Mesendoderm (in vitro differentiated cells): ENCODE measurements around the gene PHB1.
"Not testable (repeated sequence)": the region's sequence is repeated elsewhere in the genome, so short reads cannot be mapped to it uniquely, and the experiment has no call there.

ENCODE experiments used
- DNase-seq: peaks from one replicate; pipeline ENCODE4 v3.0.0; 2013
- H2AK5ac ChIP-seq: 2 replicates; pipeline ENCODE4 v1.6.1; 2013; ENCODE audit warnings: low read length, inconsistent platforms
- H2BK120ac ChIP-seq: 2 replicates; pipeline ENCODE4 v1.6.1; 2013; ENCODE audit warnings: low read depth, mild to moderate bottlenecking, low read length, moderate library complexity, mixed read lengths
- H2BK15ac ChIP-seq: replicated peaks from 2 replicates; pipeline ENCODE4 v1.6.1; 2013; ENCODE audit warnings: low read depth, mild to moderate bottlenecking, moderate library complexity
- H2BK5ac ChIP-seq: 2 replicates; pipeline ENCODE4 v1.6.1; 2013; ENCODE audit warnings: low read length, inconsistent platforms
- H3K18ac ChIP-seq: 2 replicates; pipeline ENCODE4 v1.6.1; 2013; ENCODE audit warnings: mild to moderate bottlenecking, low read length, mixed read lengths
- H3K23ac ChIP-seq: one replicate; pipeline ENCODE4 v1.6.1; 2013; ENCODE audit warnings: low read length
- H3K27ac ChIP-seq: 2 replicates; pipeline ENCODE4 v1.5.1; 2013; ENCODE audit warnings: low read depth, mild to moderate bottlenecking, inconsistent platforms, low read length, moderate library complexity
- H3K27me3 ChIP-seq: 2 replicates; pipeline ENCODE4 v1.6.1; 2013; ENCODE audit warnings: low read length, control low read depth, mild to moderate bottlenecking, inconsistent platforms; ENCODE audit not compliant: insufficient read depth, poor library complexity
- H3K36me3 ChIP-seq: 2 replicates; pipeline ENCODE4 v1.6.1; 2013; ENCODE audit warnings: low read length, inconsistent platforms; ENCODE audit not compliant: control insufficient read depth, insufficient read depth
- H3K4ac ChIP-seq: one replicate; pipeline ENCODE4 v1.6.1; 2013; ENCODE audit warnings: low read depth, mild to moderate bottlenecking, low read length, moderate library complexity
- H3K4me1 ChIP-seq: 2 replicates; pipeline ENCODE4 v1.6.1; 2013; ENCODE audit warnings: low read depth, low read length, inconsistent platforms; ENCODE audit not compliant: control insufficient read depth
- H3K4me2 ChIP-seq: 2 replicates; pipeline ENCODE4 v1.6.1; 2013; ENCODE audit warnings: low read length
- H3K4me3 ChIP-seq: 2 replicates; pipeline ENCODE4 v1.5.1; 2013; ENCODE audit warnings: mild to moderate bottlenecking, low read length
- H3K56ac ChIP-seq: one replicate; pipeline ENCODE4 v1.6.1; 2013; ENCODE audit warnings: low read length
- H3K79me1 ChIP-seq: 2 replicates; pipeline ENCODE4 v1.6.1; 2013; ENCODE audit warnings: low read length, inconsistent platforms
- H3K79me2 ChIP-seq: 2 replicates; pipeline ENCODE4 v1.6.1; 2013; ENCODE audit warnings: mild to moderate bottlenecking, low read length; ENCODE audit not compliant: control insufficient read depth, insufficient read depth
- H3K9ac ChIP-seq: 2 replicates; pipeline ENCODE4 v1.6.1; 2013; ENCODE audit warnings: low read length, inconsistent platforms
- H4K5ac ChIP-seq: one replicate; pipeline ENCODE4 v1.6.1; 2013; ENCODE audit warnings: low read length
- H4K8ac ChIP-seq: one replicate; pipeline ENCODE4 v1.6.1; 2013; ENCODE audit warnings: low read depth, mild to moderate bottlenecking, control low read depth, low read length, moderate library complexity
- WGBS: extraction: QIAGEN DNeasy Blood & Tissue Kit; methylation state at CpG from one replicate; pipeline ENCODE4 v1.1.7; 2013; ENCODE audit warnings: low lambda C conversion rate, missing lambda C conversion rate; ENCODE audit not compliant: insufficient coverage; ENCODE audit errors: extremely low coverage; 5-methylcytosine and 5-hydroxymethylcytosine counted together

PHB1 gene

GRCh38 chr17:49418754-49419740, 4.4 kb upstream of the PHB1 start:
- not testable (repeated sequence) for H3K4me1 ChIP-seq, H3K56ac ChIP-seq, H3K79me2 ChIP-seq, H4K5ac ChIP-seq, H3K4me3 ChIP-seq, H3K36me3 ChIP-seq, H3K9ac ChIP-seq, DNase-seq, H3K27ac ChIP-seq, H2BK120ac ChIP-seq, H3K4ac ChIP-seq, H3K27me3 ChIP-seq, H2AK5ac ChIP-seq, H3K18ac ChIP-seq, H3K23ac ChIP-seq, H2BK5ac ChIP-seq, H2BK15ac ChIP-seq, H4K8ac ChIP-seq, H3K79me1 ChIP-seq, H3K4me2 ChIP-seq
- WGBS: no CpG with 5 or more reads among the region's 32 CpGs

DNA sequence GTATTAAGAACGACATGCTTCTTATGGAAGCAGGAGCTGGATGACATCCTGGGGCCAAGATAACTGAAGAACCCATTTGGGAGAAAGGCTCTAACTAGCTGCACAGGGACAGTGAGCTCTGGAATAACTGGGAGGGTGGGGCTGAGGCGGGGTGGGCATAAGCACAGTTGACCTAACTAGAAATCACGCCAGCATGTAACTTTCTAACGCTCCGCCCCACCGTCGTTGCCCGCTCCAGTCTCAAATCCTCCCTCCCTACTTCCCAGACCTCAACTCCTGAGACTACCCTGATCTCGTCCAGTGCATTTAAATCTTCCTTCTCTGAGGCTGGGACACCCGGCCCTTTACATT, 436 bp downstream of the PHB1 start:
- WGBS: no CpG with 5 or more reads among the region's 10 CpGs
- Histone ChIP-seq H3K4me1 (no peaks in the 10 kb centered on the region), H2BK120ac (no peak overlapping the region), H2BK15ac (no peak overlapping the region), H4K5ac (no peak overlapping the region), H2AK5ac (no peak overlapping the region), H3K27me3 (no peaks in the 10 kb centered on the region), H3K18ac (no peak overlapping the region), H3K79me2 (peaks cover 11% of the 10 kb centered on the region), H4K8ac (no peak overlapping the region), H3K23ac (no peak overlapping the region), H3K9ac (peak overlapping the region; percentile 76), H3K36me3 (peaks cover 3% of the 10 kb centered on the region), H3K4me2 (peak overlapping the region; percentile 75), H3K56ac (peak overlapping the region; percentile 89), H3K27ac (no peak overlapping the region), H3K4me3 (peak overlapping the region; percentile 82), H3K4ac (no peak overlapping the region), H3K79me1 (peaks cover 9% of the 10 kb centered on the region), H2BK5ac (no peak overlapping the region)
- peak; percentile 10 for DNase-seq

- peaks cover 8% of the 10 kb centered on the region for H3K79me1 ChIP-seq
- H3K4me2 ChIP-seq: no peak overlapping the region
- no peak overlapping the region for H2AK5ac ChIP-seq
- no peak overlapping the region for H3K56ac ChIP-seq
- H3K4me1 ChIP-seq: no peaks in the 10 kb centered on the region
- H3K4ac ChIP-seq: no peak overlapping the region
- H4K8ac ChIP-seq: no peak overlapping the region
- no peak overlapping the region for H2BK120ac ChIP-seq
- peaks cover 6% of the 10 kb centered on the region for H3K79me2 ChIP-seq
- H3K23ac ChIP-seq: no peak overlapping the region
- H4K5ac ChIP-seq: no peak overlapping the region
- no peak overlapping the region for H2BK15ac ChIP-seq
- no peak overlapping the region for H3K4me3 ChIP-seq
- no peak overlapping the region for H3K18ac ChIP-seq
- peak overlapping the region; percentile 2 for H3K27ac ChIP-seq
- H2BK5ac ChIP-seq: no peak overlapping the region
- WGBS: no CpG with 5 or more reads among the region's 14 CpGs
- no peak for DNase-seq
- H3K27me3 ChIP-seq: no peaks in the 10 kb centered on the region
- H3K9ac ChIP-seq: no peak overlapping the region
- peaks cover 27% of the 10 kb centered on the region for H3K36me3 ChIP-seq
These were observed 5.6 kb downstream of the PHB1 start for GRCh38 chr17:49409066-49409465.

GRCh38 chr17:49407981-49408501, 6.6 kb downstream of the PHB1 start:
- DNase-seq: peak; percentile 80
- Histone ChIP-seq H3K18ac (no peak overlapping the region), H4K5ac (no peak overlapping the region), H3K79me1 (peaks cover 3% of the 10 kb centered on the region), H2BK15ac (no peak overlapping the region), H3K4me2 (no peak overlapping the region), H3K79me2 (no peaks in the 10 kb centered on the region), H3K27ac (no peak overlapping the region), H3K27me3 (no peaks in the 10 kb centered on the region), H3K23ac (no peak overlapping the region), H2BK120ac (no peak overlapping the region), H3K56ac (no peak overlapping the region), H3K4ac (no peak overlapping the region), H3K9ac (no peak overlapping the region), H2BK5ac (no peak overlapping the region), H3K4me1 (no peaks in the 10 kb centered on the region), H2AK5ac (no peak overlapping the region), H3K36me3 (peaks cover 29% of the 10 kb centered on the region), H3K4me3 (no peak overlapping the region), H4K8ac (no peak overlapping the region)
- no CpG with 5 or more reads among the region's 9 CpGs for WGBS

- H3K4me2 ChIP-seq: no peak overlapping the region
- no peak overlapping the region for H3K23ac ChIP-seq
- H3K27ac ChIP-seq: no peak overlapping the region
- H3K27me3 ChIP-seq: no peaks in the 10 kb centered on the region
- H3K4me1 ChIP-seq: no peaks in the 10 kb centered on the region
- no peaks in the 10 kb centered on the region for H3K79me1 ChIP-seq
- H4K8ac ChIP-seq: no peak overlapping the region
- H2AK5ac ChIP-seq: no peak overlapping the region
- no peak overlapping the region for H2BK120ac ChIP-seq
- no peaks in the 10 kb centered on the region for H3K79me2 ChIP-seq
- no peak overlapping the region for H3K4me3 ChIP-seq
- H2BK15ac ChIP-seq: no peak overlapping the region
- H3K56ac ChIP-seq: no peak overlapping the region
- H2BK5ac ChIP-seq: no peak overlapping the region
- no peak overlapping the region for H3K9ac ChIP-seq
- H3K18ac ChIP-seq: no peak overlapping the region
- peaks cover 29% of the 10 kb centered on the region for H3K36me3 ChIP-seq
- H3K4ac ChIP-seq: no peak overlapping the region
- no CpG with 5 or more reads among the region's 9 CpGs for WGBS
- no peak for DNase-seq
- no peak overlapping the region for H4K5ac ChIP-seq
These were observed 7.6 kb downstream of the PHB1 start for GRCh38 chr17:49407086-49407485.
